ENCODE data around the gene FBXL15. TPM values are rescaled to one million over a fixed set of nuclear protein-coding genes. Genes with fewer than 3 reads are reported as not detected.
A peak's percentile ranks its signal among the peaks of the same experiment; 100 is the strongest.

FBXL15 gene
- total and polyA plus RNA-seq, 2 of the 13 experiments (the other 11 are each of a cell fraction or from before 2014, with no cell fraction given), result 4.3 to 8.3 TPM

- TF ChIP-seq, protein P1, sequence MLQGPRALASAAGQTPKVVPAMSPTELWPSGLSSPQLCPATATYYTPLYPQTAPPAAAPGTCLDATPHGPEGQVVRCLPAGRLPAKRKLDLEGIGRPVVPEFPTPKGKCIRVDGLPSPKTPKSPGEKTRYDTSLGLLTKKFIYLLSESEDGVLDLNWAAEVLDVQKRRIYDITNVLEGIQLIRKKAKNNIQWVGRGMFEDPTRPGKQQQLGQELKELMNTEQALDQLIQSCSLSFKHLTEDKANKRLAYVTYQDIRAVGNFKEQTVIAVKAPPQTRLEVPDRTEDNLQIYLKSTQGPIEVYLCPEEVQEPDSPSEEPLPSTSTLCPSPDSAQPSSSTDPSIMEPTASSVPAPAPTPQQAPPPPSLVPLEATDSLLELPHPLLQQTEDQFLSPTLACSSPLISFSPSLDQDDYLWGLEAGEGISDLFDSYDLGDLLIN (CRISPR knock-in tag; IDR thresholded peaks at IDR 0.05; ENCODE audit: borderline replicate concordance), result no peak
- TF ChIP-seq ZNF430 (CRISPR knock-in tag; IDR thresholded peaks at IDR 0.05) (0 out of 2 replicates have a peak, but pooled peaks have one; percentile 74), POGK (CRISPR knock-in tag; conservative IDR thresholded peaks at IDR 0.05) (0 out of 2 replicates have a peak, but pooled peaks have one; percentile 28), THAP7 (CRISPR knock-in tag; IDR thresholded peaks at IDR 0.05) (no peak), SP2 (CRISPR knock-in tag; IDR thresholded peaks at IDR 0.05) (peak; percentile 32; the same call in 1 of the 2 replicates), STAT6 (CRISPR knock-in tag; IDR thresholded peaks at IDR 0.05; ENCODE audit: borderline replicate concordance) (no peak), ZNF501 (CRISPR knock-in tag; IDR thresholded peaks at IDR 0.05) (peak; percentile 85), ZBTB1 (CRISPR knock-in tag; IDR thresholded peaks at IDR 0.05; ENCODE audit: borderline replicate concordance) (no peak), PITX1 (CRISPR knock-in tag; IDR thresholded peaks at IDR 0.05) (peak; percentile 49), ZNF879 (CRISPR knock-in tag; IDR thresholded peaks at IDR 0.05) (no peak), HCFC1 (IDR thresholded peaks at IDR 0.05; ENCODE audit: low read depth, low read length) (peak; percentile 79), ZNF276 (CRISPR knock-in tag; IDR thresholded peaks at IDR 0.05; ENCODE audit: low read depth) (peak; percentile 56; the same call in 1 of the 2 replicates), POLR2G (IDR thresholded peaks at IDR 0.05; ENCODE audit: low read depth, low read length) (peak; percentile 57; the same call in 1 of the 2 replicates), ZFP91 (CRISPR knock-in tag; IDR thresholded peaks at IDR 0.05; ENCODE audit: borderline replicate concordance) (peak; percentile 65; the same call in 1 of the 2 replicates), MBD4 (IDR thresholded peaks at IDR 0.05; ENCODE audit: borderline replicate concordance, low read length) (no peak)
- TF ChIP-seq, protein P2, sequence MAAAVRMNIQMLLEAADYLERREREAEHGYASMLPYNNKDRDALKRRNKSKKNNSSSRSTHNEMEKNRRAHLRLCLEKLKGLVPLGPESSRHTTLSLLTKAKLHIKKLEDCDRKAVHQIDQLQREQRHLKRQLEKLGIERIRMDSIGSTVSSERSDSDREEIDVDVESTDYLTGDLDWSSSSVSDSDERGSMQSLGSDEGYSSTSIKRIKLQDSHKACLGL (CRISPR knock-in tag; IDR thresholded peaks at IDR 0.05), result 0 out of 2 replicates have a peak, but pooled peaks have one; percentile 2
These were observed 40.8 kb downstream of the FBXL15 start (continued) for GRCh38 chr10:102461187-102462054.

Data from HepG2 (cell line).